ENCODE measurements around the gene HSPA14.

- TF ChIP-seq CTCF (IDR thresholded peaks at IDR 0.05): no peak
- no peak for TF ChIP-seq POLR2AphosphoS5 (IDR thresholded peaks at IDR 0.05; ENCODE audit: low read depth, low read length)
These were observed 41.2 kb downstream of the HSPA14 start for GRCh38 chr10:14879124-14879927.
